Testis (tissue), 3 donors: Measurements from ENCODE around the gene DMRTC1B. TPM values are rescaled to one million over a fixed set of nuclear protein-coding genes. Genes with fewer than 3 reads are reported as not detected.
"Not testable (repeated sequence)": the region's sequence is repeated elsewhere in the genome, so short reads cannot be mapped to it uniquely, and the experiment has no call there.

ENCODE experiments used
- DNase-seq: peaks from one replicate; pipeline ENCODE4 v3.0.0-alpha.2; 2019
- H3K27ac ChIP-seq, 2 donors: fragments of 200-600 bp; sonication (generic); one replicate each; pipeline ENCODE4 v1.5.1; 2019
- H3K27me3 ChIP-seq: fragments of 200-600 bp; sonication (generic); one replicate; pipeline ENCODE4 v1.5.1; 2019
- H3K36me3 ChIP-seq: fragments of 200-600 bp; sonication (generic); one replicate; pipeline ENCODE4 v1.5.1; 2017; ENCODE audit warnings: low read depth; ENCODE audit errors: missing control alignments
- H3K4me1 ChIP-seq: fragments of 200-600 bp; sonication (generic); one replicate; pipeline ENCODE4 v1.5.1; 2019
- H3K4me3 ChIP-seq, 2 donors: fragments of 200-600 bp; sonication (generic); one replicate each; pipeline ENCODE4 v1.5.1; 2017 to 2019
- H3K9me3 ChIP-seq: fragments of 200-600 bp; sonication (generic); one replicate; pipeline ENCODE4 v1.5.1; 2017
- WGBS, 2 donors: methylation state at CpG; one replicate each; pipeline ENCODE4 v1.1.5; 2018; 5-methylcytosine and 5-hydroxymethylcytosine counted together
- intact Hi-C: fragments of 100-400 bp; cut with DNase I; formaldehyde crosslinking; loops from one replicate; pipeline ENCODE4 v1.15.1; 2023; ENCODE audit warnings: low total_unique reads
- polyA plus RNA-seq: library from polyadenylated mRNA; stranded (reverse); fragments of 350-450 nt; fragmentation: Illumina TruSeq; extraction: RNeasy Lipid Tissue Mini Kit (QIAGEN cat#74804); gene quantifications from one replicate; pipeline ENCODE4 v1.2.3, GENCODE V29; 2014; ENCODE audit warnings: low read depth, low replicate concordance; ENCODE audit not compliant: insufficient read depth
- small RNA-seq, 2 donors: library from RNA; depleted of rRNA; stranded (forward); fragments of <200 nt; gene quantifications; one replicate each; pipeline ENCODE3, GENCODE V24; 2016
- total RNA-seq, 2 donors: library from RNA; depleted of rRNA; stranded (reverse); fragments of >200 nt; gene quantifications; one replicate each; pipeline ENCODE4 v1.2.3, GENCODE V29; 2016

Gene DMRTC1B
- total and polyA plus RNA-seq, 3 donors from 2014 or later: 6.1 to 11.9 (median 7.4) TPM

GRCh38 chrX:72783365-72783936, 6.8 kb downstream of the DMRTC1B start:
- DNase-seq: not testable (repeated sequence)
- no CpG with 5 or more reads among the region's 8 CpGs for WGBS, 2 donors

GRCh38 chrX:72783964-72784363, 7.3 kb downstream of the DMRTC1B start:
- H3K4me1 ChIP-seq, DNase-seq, H3K9me3 ChIP-seq, H3K4me3 ChIP-seq, H3K27me3 ChIP-seq, H3K27ac ChIP-seq, intact Hi-C loops, H3K36me3 ChIP-seq: not testable (repeated sequence)
- WGBS, 2 donors: no CpG with 5 or more reads among the region's 6 CpGs

More at GRCh38 chrX:72783365-72783936, 6.8 kb downstream of the DMRTC1B start:
- H3K4me3 ChIP-seq, intact Hi-C loops, H3K4me1 ChIP-seq, H3K27me3 ChIP-seq, H3K36me3 ChIP-seq, H3K9me3 ChIP-seq, H3K27ac ChIP-seq: not testable (repeated sequence)

GRCh38 chrX:72788142-72788541, 11.5 kb downstream of the DMRTC1B start:
- H3K4me3 ChIP-seq, intact Hi-C loops, H3K36me3 ChIP-seq, H3K9me3 ChIP-seq, H3K27ac ChIP-seq, H3K4me1 ChIP-seq, DNase-seq, H3K27me3 ChIP-seq: not testable (repeated sequence)
- no CpG with 5 or more reads among the region's 1 CpG for WGBS, 2 donors

- WGBS, 2 donors: no CpG with 5 or more reads among the region's 3 CpGs
- H3K27ac ChIP-seq, H3K9me3 ChIP-seq, H3K27me3 ChIP-seq, H3K36me3 ChIP-seq, H3K4me1 ChIP-seq, H3K4me3 ChIP-seq, intact Hi-C loops, DNase-seq: not testable (repeated sequence)
Measured at GRCh38 chrX:72790390-72790789, 13.7 kb downstream of the DMRTC1B start.

- H3K9me3 ChIP-seq, H3K4me1 ChIP-seq, H3K27ac ChIP-seq, H3K4me3 ChIP-seq, DNase-seq, intact Hi-C loops, H3K36me3 ChIP-seq, H3K27me3 ChIP-seq: not testable (repeated sequence)
- no CpG with 5 or more reads among the region's 13 CpGs for WGBS, 2 donors
Measured at GRCh38 chrX:72808110-72808509, 31.4 kb downstream of the DMRTC1B start, which contains the start of gene FAM236D. Gene FAM236D, minus strand, starts transcription at chrX:72808210. Its CDS starts 100 bp downstream, at chrX:72808110.

- DNase-seq, H3K4me3 ChIP-seq, H3K27ac ChIP-seq, H3K36me3 ChIP-seq, H3K9me3 ChIP-seq, H3K27me3 ChIP-seq, H3K4me1 ChIP-seq, intact Hi-C loops: not testable (repeated sequence)
- WGBS, 2 donors: no CpG with 5 or more reads among the region's 13 CpGs
Measured at GRCh38 chrX:72830701-72831100, 54.0 kb downstream of the DMRTC1B start.

GRCh38 chrX:72837532-72837931, 60.8 kb downstream of the DMRTC1B start:
- H3K9me3 ChIP-seq, H3K27me3 ChIP-seq, H3K36me3 ChIP-seq, DNase-seq, H3K4me3 ChIP-seq, H3K27ac ChIP-seq, H3K4me1 ChIP-seq, intact Hi-C loops: not testable (repeated sequence)
- WGBS, 2 donors: no CpG with 5 or more reads among the region's 2 CpGs

GRCh38 chrX:72882898-72883297, 106.2 kb downstream of the DMRTC1B start:
- H3K36me3 ChIP-seq, DNase-seq, H3K4me1 ChIP-seq, H3K27me3 ChIP-seq, H3K9me3 ChIP-seq, H3K27ac ChIP-seq, H3K4me3 ChIP-seq, intact Hi-C loops: not testable (repeated sequence)
- WGBS, 2 donors: no CpG with 5 or more reads among the region's 2 CpGs

GRCh38 chrX:72889740-72890139, 113.0 kb downstream of the DMRTC1B start:
- H3K4me3 ChIP-seq, intact Hi-C loops, H3K27ac ChIP-seq, H3K27me3 ChIP-seq, DNase-seq, H3K4me1 ChIP-seq, H3K36me3 ChIP-seq, H3K9me3 ChIP-seq: not testable (repeated sequence)
- WGBS, 2 donors: no CpG with 5 or more reads among the region's 14 CpGs

Small RNA genes within 50 kb of the gene (small RNA-seq; reads per million reads assigned to genes)
- gene RNU1-112P: 0 reads per million in 2 donors

Other genes with a start within 250 kb of the DMRTC1B start
- 10 to 100 TPM; 25.2 to 30.3 TPM for gene HDAC8, start 204.0 kb upstream of the DMRTC1B start, total RNA-seq
- gene HDAC8, start 204.0 kb upstream of the DMRTC1B start, polyA plus RNA-seq: 8.3 TPM
- gene PHKA1, start 62.6 kb upstream of the DMRTC1B start, total RNA-seq: 10 to 100 TPM; 11.4 to 13.1 TPM
- 3.6 TPM for gene PHKA1, start 62.6 kb upstream of the DMRTC1B start, polyA plus RNA-seq
- gene FAM236B, start 5.8 kb downstream of the DMRTC1B start, total RNA-seq: 100 to 1,000 TPM in 1 of 2 donors, 10 to 100 TPM in 1; 38.3 to 117 TPM
- gene FAM236B, start 5.8 kb downstream of the DMRTC1B start, polyA plus RNA-seq: 238 TPM
- not detected for gene FAM236D, start 31.3 kb downstream of the DMRTC1B start, total RNA-seq
- gene FAM236D, start 31.3 kb downstream of the DMRTC1B start, polyA plus RNA-seq: not detected
- gene FAM236C, start 135.7 kb downstream of the DMRTC1B start, total RNA-seq: not detected
- 3.4 TPM for gene FAM236C, start 135.7 kb downstream of the DMRTC1B start, polyA plus RNA-seq
- 100 to 1,000 TPM; 432 to 655 TPM for gene FAM236A, start 161.3 kb downstream of the DMRTC1B start, total RNA-seq
- 230 TPM for gene FAM236A, start 161.3 kb downstream of the DMRTC1B start, polyA plus RNA-seq
- gene DMRTC1, start 166.9 kb downstream of the DMRTC1B start, total RNA-seq: 1 to 10 TPM in 1 of 2 donors, not detected in 1; 1.9 TPM
- gene DMRTC1, start 166.9 kb downstream of the DMRTC1B start, polyA plus RNA-seq: 2.2 TPM
- under 1 TPM in 1 of 2 donors, not detected in 1; 0.62 TPM for gene PABPC1L2B, start 226.0 kb downstream of the DMRTC1B start, total RNA-seq
- gene PABPC1L2B, start 226.0 kb downstream of the DMRTC1B start, polyA plus RNA-seq: 0.73 TPM